HepG2 (cell line): ENCODE results near the gene RSKR. TPM values are rescaled to one million over a fixed set of nuclear protein-coding genes. Genes with fewer than 3 reads are reported as not detected.

Source experiments
- HMG20A ChIP-seq: IDR thresholded peaks from 2 replicates; pipeline ENCODE4 v1.6.1; 2016; ENCODE audit warnings: borderline replicate concordance
- HOMEZ ChIP-seq: IDR thresholded peaks from 2 replicates; pipeline ENCODE4 v1.6.1; 2016; ENCODE audit warnings: low read depth
- MXD3 ChIP-seq: IDR thresholded peaks from 2 replicates; pipeline ENCODE4 v1.6.1; 2016; ENCODE audit warnings: mild to moderate bottlenecking, missing biosample characterization, missing genetic modification reagents
- PAXIP1 ChIP-seq: sonication (generic); formaldehyde crosslinking; conservative IDR thresholded peaks from 2 replicates; pipeline ENCODE4 v1.4.0; 2020; ENCODE audit warnings: mild to moderate bottlenecking, missing genetic modification reagents, moderate library complexity
- SKI ChIP-seq: fragments of 450-650 bp; IDR thresholded peaks from one replicate; pipeline ENCODE4 v1.6.1; 2018; ENCODE audit warnings: mild to moderate bottlenecking; ENCODE audit not compliant: partially characterized antibody
- SMAD9 ChIP-seq: sonication (generic); formaldehyde crosslinking; IDR thresholded peaks from 2 replicates; pipeline ENCODE4 v1.5.1; 2020; ENCODE audit warnings: mild to moderate bottlenecking, missing genetic modification reagents
- TCF7L2 ChIP-seq: IDR thresholded peaks from 2 replicates; pipeline ENCODE4 v1.6.1; 2011; ENCODE audit warnings: mild to moderate bottlenecking, low read depth, low read length, moderate library complexity
- ZNF407 ChIP-seq: sonication (generic); formaldehyde crosslinking; IDR thresholded peaks from one replicate; pipeline ENCODE4 v1.5.1; 2020; ENCODE audit warnings: mild to moderate bottlenecking, missing genetic modification reagents; ENCODE audit errors: not compliant biosample characterization
- ZNF552 ChIP-seq: sonication (generic); formaldehyde crosslinking; IDR thresholded peaks from 2 replicates; pipeline ENCODE4 v1.9.0; 2022; ENCODE audit warnings: missing genetic modification reagents, mild to moderate bottlenecking, borderline replicate concordance
- ZNF720 ChIP-seq: sonication (generic); formaldehyde crosslinking; IDR thresholded peaks from 2 replicates; pipeline ENCODE4 v1.4.0; 2020; ENCODE audit warnings: missing genetic modification reagents
- ZUFSP ChIP-seq: sonication (generic); formaldehyde crosslinking; IDR thresholded peaks from 2 replicates; pipeline ENCODE4 v1.9.0; 2021; ENCODE audit warnings: missing genetic modification reagents, mild to moderate bottlenecking, borderline replicate concordance
- polyA plus RNA-seq, 8 experiments: library from polyadenylated mRNA; depleted of rRNA in 3 of 8; stranded (reverse) in 7 of 8; unstranded in 1 of 8; fragments of >200 nt; fragmentation: Illumina TruSeq in 4 of 8; extraction: Trizol in 4 of 8; gene quantifications; 2 replicates each; pipeline versions ENCODE4 v1.2.1 to v1.2.3, GENCODE V29; 2011 to 2016; ENCODE audit warnings: low read depth in 4 of 8, missing spikeins in 1 of 8, mixed read lengths in 1 of 8; ENCODE audit not compliant: insufficient read depth in 1 of 8
- total RNA-seq, 5 experiments: library from RNA; depleted of rRNA; stranded (reverse); fragments of >200 nt; fragmentation: Illumina TruSeq; extraction: Trizol; gene quantifications; 2 replicates each; pipeline ENCODE4 v1.2.3, GENCODE V29; 2016; ENCODE audit warnings: low read depth in 1 of 5

Gene RSKR
- total and polyA plus RNA-seq, 2 of the 13 experiments (the other 11 are each of a cell fraction or from before 2014, with no cell fraction given): 5.0 to 10.4 TPM

- TF ChIP-seq TCF7L2 (no peak), ZNF552 (CRISPR knock-in tag) (peak; percentile 50; the same call in 1 of the 2 replicates), PAXIP1 (CRISPR knock-in tag) (peak; percentile 45), SKI (no peak), ZUFSP (CRISPR knock-in tag) (no peak), SMAD9 (no peak), MXD3 (CRISPR knock-in tag) (no peak; the same call in 1 of the 2 replicates), HOMEZ (CRISPR knock-in tag) (no peak), ZNF720 (CRISPR knock-in tag) (no peak), ZNF407 (CRISPR knock-in tag) (no peak), HMG20A (CRISPR knock-in tag) (no peak)
Measured at GRCh38 chr17:28644787-28645575, 31.0 kb upstream of the RSKR start, which contains the start of gene BLTP2 (continued).
